ENCODE measurements around the gene LRRC75A. TPM values are rescaled to one million over a fixed set of nuclear protein-coding genes. Genes with fewer than 3 reads are reported as not detected.

Gene LRRC75A
- total and polyA plus RNA-seq, 2 of the 8 experiments (the other 6 are each of a cell fraction or from before 2014, with no cell fraction given): 9.7 to 9.9 TPM

GRCh38 chr17:16504984-16505383 is 13.0 kb upstream of the LRRC75A start:
- H3K36me3 ChIP-seq (ENCODE audit: control insufficient read depth in 2 of 4, insufficient read depth in 4 of 4, low read length in 3 of 4): no peaks in the 10 kb centered on the region
- no peak overlapping the region for H4K91ac ChIP-seq (replicated peaks; ENCODE audit: insufficient read length, low read length)
- H4K20me1 ChIP-seq (replicated peaks in 1 of 2; ENCODE audit: control insufficient read depth in 1 of 2, insufficient read depth in 2 of 2, low read length in 2 of 2): no peaks in the 10 kb centered on the region
- no peak overlapping the region for H4K5ac ChIP-seq (ENCODE audit: insufficient read length, low read depth, low read length)
- no peak overlapping the region for H4K8ac ChIP-seq (ENCODE audit: extremely low read depth, insufficient read depth, low read length)
- no peak overlapping the region for H2BK15ac ChIP-seq (ENCODE audit: low read length)
- H2AK5ac ChIP-seq (ENCODE audit: low read depth, low read length): no peak overlapping the region
- H3K4me2 ChIP-seq (ENCODE audit: insufficient read depth in 1 of 2, low read depth in 2 of 2, low read length in 2 of 2): no peak overlapping the region
- no peak overlapping the region for H3K18ac ChIP-seq (ENCODE audit: extremely low read depth, low read length)
- H2AFZ ChIP-seq (ENCODE audit: low read length): no peak overlapping the region
- H3K4ac ChIP-seq (replicated peaks; ENCODE audit: insufficient read length, low read depth, low read length): no peak overlapping the region
- CTCF ChIA-PET (ENCODE audit: partially characterized antibody): interaction anchor here (1.0 to 34.1 kb wide), 4 partner anchors 12 to 47 kb away, joined by 3 to 941 read pairs (median 6); no protein-coding TSS in a partner anchor
- no peaks in the 10 kb centered on the region for H3K4me1 ChIP-seq (replicated peaks in 1 of 4; ENCODE audit: control insufficient read depth in 3 of 4, insufficient read depth in 4 of 4, low read length in 3 of 4)
- DNase-seq (ENCODE audit: low read depth in 1 of 2, low spot score in 2 of 2) (no peak), FAIRE-seq (no peak)
- H3K27me3 ChIP-seq (replicated peaks in 1 of 4; ENCODE audit: control insufficient read depth in 3 of 4, extremely low read depth in 1 of 4, insufficient read depth in 3 of 4, low read length in 3 of 4): no peaks in the 10 kb centered on the region
- H3K79me1 ChIP-seq (ENCODE audit: low read depth, low read length): no peaks in the 10 kb centered on the region
- TF ChIP-seq EGR1 (IDR thresholded peaks at IDR 0.05; ENCODE audit: borderline replicate concordance, low read depth, low read length) (no peak), CHD1 (IDR thresholded peaks at IDR 0.05; ENCODE audit: low read depth, low read length) (no peak), SIRT6 (IDR thresholded peaks at IDR 0.05; ENCODE audit: low read length) (no peak), HDAC6 (IDR thresholded peaks at IDR 0.05; ENCODE audit: low read depth, low read length) (no peak)
- H2BK120ac ChIP-seq (replicated peaks; ENCODE audit: low read depth, low read length): no peak overlapping the region
- H3K27ac ChIP-seq (ENCODE audit: low read depth, low read length): no peak overlapping the region
- H3K23me2 ChIP-seq (ENCODE audit: low read depth, low read length): no peaks in the 10 kb centered on the region; the same call in 1 of the 2 replicates
- no peak overlapping the region for H3K4me3 ChIP-seq (ENCODE audit: extremely low read depth in 1 of 4, insufficient read depth in 2 of 4, low read depth in 3 of 4, low read length in 4 of 4)
- H3K9me3 ChIP-seq (ENCODE audit: insufficient read depth in 2 of 2, low read depth in 1 of 2, low read length in 1 of 2): no peaks in the 10 kb centered on the region
- no peak overlapping the region for H3K23ac ChIP-seq (ENCODE audit: insufficient read length)
- WGBS, 2 experiments (ENCODE audit: extremely low coverage in 1 of 2, insufficient coverage in 1 of 2, insufficient read length in 1 of 2, insufficient replicate concordance in 2 of 2, low coverage in 1 of 2, low lambda C conversion rate in 2 of 2, missing lambda C conversion rate in 1 of 2): 93% methylated on average over 3 of the region's 3 CpGs; no CpG with 5 or more reads in 1 of the 2 experiments
- H2BK20ac ChIP-seq (ENCODE audit: low read length): no peak overlapping the region
- no peak overlapping the region for H3K14ac ChIP-seq (ENCODE audit: insufficient read length)
- POLR2A ChIA-PET (ENCODE audit: partially characterized antibody): no interaction called here
- H3K9ac ChIP-seq (replicated peaks in 1 of 4; ENCODE audit: extremely low read depth in 1 of 4, low read depth in 3 of 4, low read length in 3 of 4): no peak overlapping the region
- H3K56ac ChIP-seq (replicated peaks; ENCODE audit: insufficient read length, low read depth, low read length): no peak overlapping the region
- no peak overlapping the region for H2BK5ac ChIP-seq (ENCODE audit: low read depth, low read length)
- H3K79me2 ChIP-seq (ENCODE audit: control insufficient read depth in 1 of 2, insufficient read depth in 2 of 2, low read length in 2 of 2): no peaks in the 10 kb centered on the region
- no peak overlapping the region for H2BK12ac ChIP-seq (ENCODE audit: low read depth, low read length)

Data from H1 (cell line).